Type B pancreatic cell (in vitro differentiated cells): Measurements from ENCODE around the gene SS18. TPM values are rescaled to one million over a fixed set of nuclear protein-coding genes. Genes with fewer than 3 reads are reported as not detected.

Source experiments
- DNase-seq: peaks from one replicate; pipeline ENCODE4 v3.0.0; 2021; ENCODE audit warnings: mixed read lengths; ENCODE audit not compliant: unreplicated experiment; ENCODE audit errors: extremely low spot score
- H3K27ac Mint-ChIP-seq: 2 replicates; pipeline ENCODE4 v1.8.0; 2021; ENCODE audit warnings: mild to moderate bottlenecking, mixed read lengths
- H3K27me3 Mint-ChIP-seq: 2 replicates; pipeline ENCODE4 v1.8.0; 2021; ENCODE audit warnings: mixed read lengths
- H3K36me3 Mint-ChIP-seq: 2 replicates; pipeline ENCODE4 v1.8.0; 2021; ENCODE audit warnings: mixed read lengths
- H3K4me1 Mint-ChIP-seq: one replicate; pipeline ENCODE4 v1.8.0; 2021; ENCODE audit warnings: mixed read lengths; ENCODE audit not compliant: unreplicated experiment
- H3K4me3 Mint-ChIP-seq: 2 replicates; pipeline ENCODE4 v1.8.0; 2021; ENCODE audit warnings: mild to moderate bottlenecking, mixed read lengths
- H3K9me3 Mint-ChIP-seq: 2 replicates; pipeline ENCODE4 v1.8.0; 2021; ENCODE audit warnings: mixed read lengths
- CTCF ChIP-seq: fragments of 200-600 bp; sonication (generic); conservative IDR thresholded peaks from 2 replicates; pipeline ENCODE4 v1.5.0; 2021; ENCODE audit warnings: antibody characterized with exemption, mild to moderate bottlenecking
- total RNA-seq: library from RNA; stranded (reverse); gene quantifications from 2 replicates; pipeline ENCODE4 v1.2.1, GENCODE V29; 2021; ENCODE audit warnings: low replicate concordance

The SS18 gene
- total RNA-seq, 1 donor from 2014 or later: 85.7 TPM

- Mint-ChIP-seq H3K27me3 (no peaks in the 10 kb centered on the region), H3K27ac (no peak overlapping the region), H3K4me1 (no peaks in the 10 kb centered on the region), H3K9me3 (peaks cover 6% of the 10 kb centered on the region), H3K4me3 (no peak overlapping the region), H3K36me3 (peaks cover 29% of the 10 kb centered on the region)
- DNase-seq: no peak
- no peak for TF ChIP-seq CTCF
These were observed 43.9 kb downstream of the SS18 start for GRCh38 chr18:26046419-26047077.

GRCh38 chr18:26044807-26045206 lies 45.6 kb downstream of the SS18 start:
- H3K36me3 Mint-ChIP-seq: peaks cover 29% of the 10 kb centered on the region
- H3K27me3 Mint-ChIP-seq: no peaks in the 10 kb centered on the region
- no peak overlapping the region for H3K27ac Mint-ChIP-seq
- DNase-seq: no peak
- no peak for TF ChIP-seq CTCF
- H3K4me1 Mint-ChIP-seq: no peaks in the 10 kb centered on the region
- H3K9me3 Mint-ChIP-seq: peaks cover 6% of the 10 kb centered on the region
- H3K4me3 Mint-ChIP-seq: no peak overlapping the region

GRCh38 chr18:26040051-26040656 lies 50.3 kb downstream of the SS18 start:
- Mint-ChIP-seq H3K27ac (no peak overlapping the region), H3K4me3 (no peak overlapping the region), H3K4me1 (no peaks in the 10 kb centered on the region), H3K9me3 (peaks cover 3% of the 10 kb centered on the region), H3K36me3 (peaks cover 28% of the 10 kb centered on the region), H3K27me3 (no peaks in the 10 kb centered on the region)
- TF ChIP-seq CTCF: no peak
- no peak for DNase-seq

- Mint-ChIP-seq H3K4me3 (no peak overlapping the region), H3K27ac (no peak overlapping the region), H3K36me3 (peaks cover 31% of the 10 kb centered on the region), H3K9me3 (no peaks in the 10 kb centered on the region), H3K4me1 (no peaks in the 10 kb centered on the region), H3K27me3 (no peaks in the 10 kb centered on the region)
- DNase-seq: no peak
- TF ChIP-seq CTCF: no peak
These were observed 51.2 kb downstream of the SS18 start for GRCh38 chr18:26039203-26039602.

- TF ChIP-seq CTCF: no peak
- Mint-ChIP-seq H3K36me3 (peaks cover 45% of the 10 kb centered on the region), H3K4me3 (no peak overlapping the region), H3K27me3 (no peaks in the 10 kb centered on the region), H3K4me1 (no peaks in the 10 kb centered on the region), H3K9me3 (no peaks in the 10 kb centered on the region), H3K27ac (no peak overlapping the region)
- DNase-seq: no peak
These were observed 53.8 kb downstream of the SS18 start for GRCh38 chr18:26036635-26037034.
